Measurements from ENCODE around the gene SLA2. TPM values are rescaled to one million over a fixed set of nuclear protein-coding genes. Genes with fewer than 3 reads are reported as not detected.

Gene SLA2
- total and polyA plus RNA-seq, 2 experiments from 2014 or later: not detected

GRCh38 chr20:36658300-36658699 lies 12.3 kb upstream of the SLA2 start:
- no peak for DNase-seq (ENCODE audit: low spot score)
- no peak overlapping the region for H3K27ac ChIP-seq
- 92% methylated on average over 3 of the region's 3 CpGs for WGBS (ENCODE audit: low lambda C conversion rate, missing lambda C conversion rate)
- H2AFZ ChIP-seq: no peak overlapping the region
- no peaks in the 10 kb centered on the region for H3K36me3 ChIP-seq (replicated peaks; ENCODE audit: insufficient read depth, low read depth)
- no peaks in the 10 kb centered on the region for H3K79me2 ChIP-seq
- no peaks in the 10 kb centered on the region for H3K9me3 ChIP-seq (ENCODE audit: low read depth)
- no peak overlapping the region for H3K4me2 ChIP-seq
- no peak for TF ChIP-seq EZH2phosphoT487 (IDR thresholded peaks at IDR 0.05; ENCODE audit: low read depth, severe bottlenecking, unreplicated experiment)
- TF ChIP-seq EZH2 (IDR thresholded peaks at IDR 0.05; ENCODE audit: borderline replicate concordance): no peak
- TF ChIP-seq CTCF (IDR thresholded peaks at IDR 0.05; ENCODE audit: poor library complexity): no peak
- no peaks in the 10 kb centered on the region for H3K4me1 ChIP-seq (ENCODE audit: insufficient read depth)
- no peaks in the 10 kb centered on the region for H4K20me1 ChIP-seq (ENCODE audit: insufficient read depth, poor library complexity, severe bottlenecking)
- H3K9me2 ChIP-seq (replicated peaks; ENCODE audit: insufficient read depth): no peaks in the 10 kb centered on the region
- no peaks in the 10 kb centered on the region for H3K27me3 ChIP-seq
- H3K4me3 ChIP-seq: no peak overlapping the region

- Histone ChIP-seq H3K9me3 (ENCODE audit: low read depth) (no peaks in the 10 kb centered on the region), H3K27me3 (no peaks in the 10 kb centered on the region), H3K79me2 (no peaks in the 10 kb centered on the region), H2AFZ (no peak overlapping the region), H3K36me3 (replicated peaks; ENCODE audit: insufficient read depth, low read depth) (no peaks in the 10 kb centered on the region), H3K4me2 (no peak overlapping the region), H3K9me2 (replicated peaks; ENCODE audit: insufficient read depth) (no peaks in the 10 kb centered on the region), H3K4me1 (ENCODE audit: insufficient read depth) (no peaks in the 10 kb centered on the region), H4K20me1 (ENCODE audit: insufficient read depth, poor library complexity, severe bottlenecking) (no peaks in the 10 kb centered on the region), H3K4me3 (no peak overlapping the region), H3K27ac (no peak overlapping the region)
- 70% methylated on average over 4 of the region's 4 CpGs for WGBS (ENCODE audit: low lambda C conversion rate, missing lambda C conversion rate)
- no peak for TF ChIP-seq EZH2phosphoT487 (IDR thresholded peaks at IDR 0.05; ENCODE audit: low read depth, severe bottlenecking, unreplicated experiment)
- no peak for TF ChIP-seq CTCF (IDR thresholded peaks at IDR 0.05; ENCODE audit: poor library complexity)
- no peak for TF ChIP-seq EZH2 (IDR thresholded peaks at IDR 0.05; ENCODE audit: borderline replicate concordance)
- no peak for DNase-seq (ENCODE audit: low spot score)
These were observed 10.7 kb upstream of the SLA2 start for GRCh38 chr20:36656733-36657132.

GRCh38 chr20:36655004-36655403 lies 9.0 kb upstream of the SLA2 start:
- no peak overlapping the region for H3K4me2 ChIP-seq
- H3K4me1 ChIP-seq (ENCODE audit: insufficient read depth): no peaks in the 10 kb centered on the region
- H3K9me3 ChIP-seq (ENCODE audit: low read depth): no peaks in the 10 kb centered on the region
- no peak for TF ChIP-seq EZH2 (IDR thresholded peaks at IDR 0.05; ENCODE audit: borderline replicate concordance)
- TF ChIP-seq EZH2phosphoT487 (IDR thresholded peaks at IDR 0.05; ENCODE audit: low read depth, severe bottlenecking, unreplicated experiment): no peak
- TF ChIP-seq CTCF (IDR thresholded peaks at IDR 0.05; ENCODE audit: poor library complexity): no peak
- H3K36me3 ChIP-seq (replicated peaks; ENCODE audit: insufficient read depth, low read depth): no peaks in the 10 kb centered on the region
- no peaks in the 10 kb centered on the region for H4K20me1 ChIP-seq (ENCODE audit: insufficient read depth, poor library complexity, severe bottlenecking)
- H3K9me2 ChIP-seq (replicated peaks; ENCODE audit: insufficient read depth): no peaks in the 10 kb centered on the region
- no peak overlapping the region for H3K4me3 ChIP-seq
- H2AFZ ChIP-seq: no peak overlapping the region
- no peaks in the 10 kb centered on the region for H3K79me2 ChIP-seq
- no peak for DNase-seq (ENCODE audit: low spot score)
- H3K27me3 ChIP-seq: no peaks in the 10 kb centered on the region
- whole genome bisulfite sequencing (ENCODE audit: low lambda C conversion rate, missing lambda C conversion rate): 97% methylated on average over 3 of the region's 3 CpGs
- H3K27ac ChIP-seq: no peak overlapping the region

- Histone ChIP-seq H3K4me3 (no peak overlapping the region), H3K4me2 (no peak overlapping the region), H3K4me1 (ENCODE audit: insufficient read depth) (no peaks in the 10 kb centered on the region), H3K36me3 (replicated peaks; ENCODE audit: insufficient read depth, low read depth) (no peaks in the 10 kb centered on the region), H2AFZ (no peak overlapping the region), H3K9me2 (replicated peaks; ENCODE audit: insufficient read depth) (no peaks in the 10 kb centered on the region), H3K9me3 (ENCODE audit: low read depth) (no peaks in the 10 kb centered on the region), H3K27ac (no peak overlapping the region), H3K27me3 (no peaks in the 10 kb centered on the region), H3K79me2 (no peaks in the 10 kb centered on the region), H4K20me1 (ENCODE audit: insufficient read depth, poor library complexity, severe bottlenecking) (no peaks in the 10 kb centered on the region)
- WGBS (ENCODE audit: low lambda C conversion rate, missing lambda C conversion rate): 97% methylated on average over 8 of the region's 8 CpGs
- DNase-seq (ENCODE audit: low spot score): no peak
- TF ChIP-seq EZH2phosphoT487 (IDR thresholded peaks at IDR 0.05; ENCODE audit: low read depth, severe bottlenecking, unreplicated experiment) (no peak), EZH2 (IDR thresholded peaks at IDR 0.05; ENCODE audit: borderline replicate concordance) (no peak), CTCF (IDR thresholded peaks at IDR 0.05; ENCODE audit: poor library complexity) (no peak)
These were observed 8.5 kb upstream of the SLA2 start for GRCh38 chr20:36654506-36654905.
